ENCODE results near the gene MACROD1. TPM values are rescaled to one million over a fixed set of nuclear protein-coding genes. Genes with fewer than 3 reads are reported as not detected.

Gene MACROD1
- total and polyA plus RNA-seq, 10 of the 15 experiments (the other 5 are each of a cell fraction or from before 2014, with no cell fraction given) = 1.2 to 22.7 (median 11.3) TPM; not detected in 1

GRCh38 chr11:64036087-64037026, 129.6 kb downstream of the MACROD1 start:
- RAD21 ChIA-PET (ENCODE audit: unreplicated experiment) = no interaction called here
- ATAC-seq (no peak), DNase-seq (ENCODE audit: low read depth, low spot score) (no peak)

GRCh38 chr11:64035576-64035975, 130.3 kb downstream of the MACROD1 start, which contains the start of gene FLRT1:
FLRT1 (plus strand) TSS chr11:64035931; CDS start chr11:64116268, 80,337 bp downstream.
- BruUV-seq (replicated peaks) = no TSS peak
- Histone ChIP-seq H3K27me3 (replicated peaks in 1 of 2; ENCODE audit: control insufficient read depth in 2 of 2, insufficient read depth in 2 of 2, low read length in 1 of 2) (peaks cover 0 to 10% of the 10 kb centered on the region in 2 experiments; a peak in 3 of 4 replicates), H3K9me3 (replicated peaks; ENCODE audit: control insufficient read depth, insufficient read depth, low read length) (no peaks in the 10 kb centered on the region), H3K4me1 (ENCODE audit: control insufficient read depth, insufficient read depth, low read length) (no peaks in the 10 kb centered on the region), H3K4me2 (ENCODE audit: control insufficient read depth, insufficient read depth) (no peak within 1 kb of the TSS), H3K27ac (ENCODE audit: control insufficient read depth, insufficient read depth) (no peak within 1 kb of the TSS), H3K4me3 (no peak within 1 kb of the TSS), H3K9ac (ENCODE audit: control insufficient read depth, insufficient read depth, low read length) (no peak within 1 kb of the TSS), H4K20me1 (ENCODE audit: control insufficient read depth, insufficient read depth) (peaks cover 4% of the 10 kb centered on the region; the same call in 1 of the 2 replicates), H3K36me3 (ENCODE audit: control insufficient read depth in 2 of 2, insufficient read depth in 2 of 2, low read length in 1 of 2) (no peaks in the 10 kb centered on the region), H2AFZ (ENCODE audit: control insufficient read depth, low read depth, low read length) (no peak within 1 kb of the TSS), H3K79me2 (ENCODE audit: control insufficient read depth, insufficient read depth, low read length) (no peaks in the 10 kb centered on the region)
- WGBS (ENCODE audit: insufficient coverage, insufficient replicate concordance, low lambda C conversion rate, missing lambda C conversion rate) = 75% methylated on average over 4 of the region's 64 CpGs
- in situ Hi-C loops (cut with MboI) (no loop called here), intact Hi-C loops (cut with micrococcal nuclease; ENCODE audit: unreplicated experiment) (no loop called here)
- ChIA-PET POLR2A (no interaction called here), CTCF (no interaction called here), RAD21 (ENCODE audit: unreplicated experiment) (no interaction called here), SMC1A (ENCODE audit: uncharacterized antibody, unreplicated experiment) (no interaction called here)
- FAIRE-seq = no peak
- no peak for ATAC-seq
- no peak for DNase-seq (ENCODE audit: low read depth, low spot score)
- TF ChIP-seq PML (IDR thresholded peaks at IDR 0.05; ENCODE audit: low read length) = no peak
- no peak for TF ChIP-seq ESRRA (IDR thresholded peaks at IDR 0.05; ENCODE audit: low read length)
- TF ChIP-seq MYC (IDR thresholded peaks at IDR 0.05; ENCODE audit: insufficient read depth, insufficient read length, insufficient replicate concordance, low read length, severe bottlenecking) = no peak
- no peak for TF ChIP-seq USF2 (IDR thresholded peaks at IDR 0.05; ENCODE audit: borderline replicate concordance, low read depth, low read length)
- no peak for TF ChIP-seq ZBTB11 (CRISPR knock-in tag; IDR thresholded peaks at IDR 0.05)
- no peak for TF ChIP-seq PKNOX1 (IDR thresholded peaks at IDR 0.05)

More at GRCh38 chr11:64036087-64037026, 129.6 kb downstream of the MACROD1 start:
- Histone ChIP-seq H3K9ac (ENCODE audit: control insufficient read depth, insufficient read depth, low read length) (no peak overlapping the region), H3K27ac (ENCODE audit: control insufficient read depth, insufficient read depth) (no peak overlapping the region), H3K4me2 (ENCODE audit: control insufficient read depth, insufficient read depth) (no peak overlapping the region), H3K4me3 (no peak overlapping the region), H3K27me3 (replicated peaks in 1 of 2; ENCODE audit: control insufficient read depth in 2 of 2, insufficient read depth in 2 of 2, low read length in 1 of 2) (peaks cover 0 to 10% of the 10 kb centered on the region in 2 experiments; a peak in 3 of 4 replicates), H4K20me1 (ENCODE audit: control insufficient read depth, insufficient read depth) (peaks cover 4% of the 10 kb centered on the region; the same call in 1 of the 2 replicates), H2AFZ (ENCODE audit: control insufficient read depth, low read depth, low read length) (no peak overlapping the region), H3K36me3 (ENCODE audit: control insufficient read depth in 2 of 2, insufficient read depth in 2 of 2, low read length in 1 of 2) (no peaks in the 10 kb centered on the region), H3K4me1 (ENCODE audit: control insufficient read depth, insufficient read depth, low read length) (no peaks in the 10 kb centered on the region), H3K79me2 (ENCODE audit: control insufficient read depth, insufficient read depth, low read length) (no peaks in the 10 kb centered on the region), H3K9me3 (replicated peaks; ENCODE audit: control insufficient read depth, insufficient read depth, low read length) (no peaks in the 10 kb centered on the region)
- WGBS (ENCODE audit: insufficient coverage, insufficient replicate concordance, low lambda C conversion rate, missing lambda C conversion rate) = 14% methylated on average over 62 of the region's 85 CpGs
- TF ChIP-seq MEF2A (IDR thresholded peaks at IDR 0.05; ENCODE audit: insufficient read depth, low read depth, low read length) (no peak), SUZ12 (IDR thresholded peaks at IDR 0.05; ENCODE audit: unreplicated experiment) (peak; percentile 48)
- CTCF ChIA-PET = no interaction called here
- FAIRE-seq = no peak
- in situ Hi-C loops (cut with MboI) (no loop called here), intact Hi-C loops (cut with micrococcal nuclease; ENCODE audit: unreplicated experiment) (no loop called here)
- no TSS peak for BruUV-seq (replicated peaks)
- SMC1A ChIA-PET (ENCODE audit: uncharacterized antibody, unreplicated experiment) = no interaction called here
- POLR2A ChIA-PET = no interaction called here

Data from GM12878 (cell line).